Kidney (tissue), 14 donors: ENCODE data around the gene ACTR10. TPM values are rescaled to one million over a fixed set of nuclear protein-coding genes. Genes with fewer than 3 reads are reported as not detected.

Experiments
- DNase-seq, 5 donors: peaks; one replicate each; pipeline ENCODE4 v3.0.0-alpha.2; 2013 to 2020
- FAIRE-seq: peaks from 2 replicates; lab custom pipeline; 2012; peaks lifted over from hg19 to GRCh38; lab: Jason Lieb, UNC
- H3K27ac ChIP-seq, 2 donors: one replicate each; pipeline ENCODE4 v1.7.0; 2013; ENCODE audit warnings: low read depth in 2 of 2, low read length in 2 of 2, inconsistent platforms in 1 of 2
- H3K27me3 ChIP-seq: one replicate; pipeline ENCODE4 v1.7.1; 2013; ENCODE audit warnings: low read length, inconsistent platforms; ENCODE audit not compliant: control insufficient read depth, insufficient read depth
- H3K36me3 ChIP-seq, 3 donors: one replicate each; pipeline versions ENCODE4 v1.7.0 to v1.7.1; 2013; ENCODE audit warnings: low read length in 3 of 3, control low read depth in 1 of 3, inconsistent platforms in 1 of 3; ENCODE audit not compliant: insufficient read depth in 3 of 3, control insufficient read depth in 2 of 3
- H3K4me1 ChIP-seq, 3 donors: one replicate each; pipeline versions ENCODE4 v1.7.0 to v1.7.1; 2013; ENCODE audit warnings: low read length in 3 of 3, inconsistent platforms in 1 of 3, low read depth in 1 of 3; ENCODE audit not compliant: control insufficient read depth in 2 of 3, insufficient read depth in 2 of 3
- H3K4me3 ChIP-seq, 3 donors: one replicate each; pipeline versions ENCODE4 v1.7.0 to v1.8.1; 2013; ENCODE audit warnings: low read length in 3 of 3, control low read depth in 1 of 3, inconsistent platforms in 1 of 3
- H3K9ac ChIP-seq, 3 donors: one replicate each; pipeline versions ENCODE4 v1.7.0 to v1.7.1; 2013; ENCODE audit warnings: low read length in 3 of 3, control low read depth in 1 of 3, inconsistent platforms in 1 of 3
- H3K9me3 ChIP-seq, 3 donors: one replicate each; pipeline versions ENCODE4 v1.7.0 to v1.7.1; 2013; ENCODE audit warnings: low read length in 3 of 3, control low read depth in 1 of 3, inconsistent platforms in 1 of 3; ENCODE audit not compliant: control insufficient read depth in 2 of 3, insufficient read depth in 1 of 3
- CTCF ChIP-seq: IDR thresholded peaks from 3 replicates; pipeline ENCODE4 v1.5.1; 2012; ENCODE audit warnings: mild to moderate bottlenecking, moderate library complexity, borderline replicate concordance; ENCODE audit not compliant: insufficient read depth; ENCODE audit errors: extremely low read depth
- intact Hi-C: fragments of 100-400 bp; cut with DNase I; formaldehyde crosslinking; loops from one replicate; pipeline ENCODE4 v1.11.1; 2022
- polyA plus RNA-seq: library from polyadenylated mRNA; stranded (reverse); fragments of 350-450 nt; fragmentation: Illumina TruSeq; extraction: RNeasy Lipid Tissue Mini Kit (QIAGEN cat#74804); gene quantifications from one replicate; pipeline ENCODE4 v1.2.3, GENCODE V29; 2014; ENCODE audit warnings: low read depth, low replicate concordance; ENCODE audit not compliant: insufficient read depth
- total RNA-seq: library from RNA; stranded (reverse); fragmentation: NEBNext Ultra II Directional; extraction: Animal tissue kit (Norgen Biotek cat#: 25700); gene quantifications from one replicate; pipeline ENCODE4 v1.2.1, GENCODE V29; 2021
- donor health status: control.
- donor health status: control.
- donor health status: control.
- donor health status: control.
- donor health status: control.
- donor health status: DM: yes; HTN: yes; CAD: no.
- donor health status: Normal renal cell carcinoma (clear cell type).

ACTR10 gene
- total and polyA plus RNA-seq, 2 donors from 2014 or later, result 68.1 to 96.6 TPM

- Histone ChIP-seq H3K36me3 (no peaks in the 10 kb centered on the region), H3K27ac (peak overlapping the region in 1 of 2 donors; percentile 33), H3K4me1 (peaks cover 0 to 10% (median 3%) of the 10 kb centered on the region in 3 donors), H3K9me3 (no peaks in the 10 kb centered on the region), H3K9ac (peak overlapping the region; percentile 21 to 91 (median 46)), H3K27me3 (no peaks in the 10 kb centered on the region), H3K4me3 (peak overlapping the region; percentile 79 to 92 (median 91))
- DNase-seq, result peak in 4 of 5 donors; percentile 69 to 87 (median 78)
- intact Hi-C loops, result no loop called here
- TF ChIP-seq CTCF, result no peak
- no peak for FAIRE-seq
Observed at GRCh38 chr14:58151133-58152013, 48.6 kb upstream of the ACTR10 start.

- intact Hi-C loops, result no loop called here
- DNase-seq, result peak; percentile 92 to 96 (median 94)
- peak; percentile 7 for TF ChIP-seq CTCF
- H3K27me3 ChIP-seq, result no peaks in the 10 kb centered on the region
- peak within 1 kb of the TSS; percentile 33 to 45 for H3K27ac ChIP-seq
- H3K9ac ChIP-seq, result peak within 1 kb of the TSS; percentile 61 to 91 (median 80)
- no peaks in the 10 kb centered on the region for H3K9me3 ChIP-seq
- H3K36me3 ChIP-seq, result no peaks in the 10 kb centered on the region
- H3K4me3 ChIP-seq, result peak within 1 kb of the TSS; percentile 79 to 92 (median 92)
- FAIRE-seq, result no peak
- peaks cover 0 to 10% (median 3%) of the 10 kb centered on the region in 3 donors for H3K4me1 ChIP-seq
Observed at GRCh38 chr14:58152014-58152857, 47.7 kb upstream of the ACTR10 start, which contains the start of gene ARMH4. TSS of gene ARMH4 (minus strand) at chr14:58152213. CDS start at chr14:58139358, 12,855 bp downstream.

GRCh38 chr14:58160561-58160960 is 39.4 kb upstream of the ACTR10 start:
- no peak for FAIRE-seq
- Histone ChIP-seq H3K9ac (no peak overlapping the region), H3K27me3 (no peaks in the 10 kb centered on the region), H3K36me3 (no peaks in the 10 kb centered on the region), H3K4me3 (no peak overlapping the region), H3K9me3 (no peaks in the 10 kb centered on the region), H3K4me1 (no peaks in the 10 kb centered on the region), H3K27ac (no peak overlapping the region)
- intact Hi-C loops, result no loop called here
- DNase-seq, result no peak
- no peak for TF ChIP-seq CTCF
